8988T (cell line): ENCODE data around the gene CTSS.
"Not testable (repeated sequence)": the region's sequence is repeated elsewhere in the genome, so short reads cannot be mapped to it uniquely, and the experiment has no call there.

ENCODE experiments used
- DNase-seq: peaks from one replicate; pipeline ENCODE4 v3.0.0; 2011

CTSS gene

DNA sequence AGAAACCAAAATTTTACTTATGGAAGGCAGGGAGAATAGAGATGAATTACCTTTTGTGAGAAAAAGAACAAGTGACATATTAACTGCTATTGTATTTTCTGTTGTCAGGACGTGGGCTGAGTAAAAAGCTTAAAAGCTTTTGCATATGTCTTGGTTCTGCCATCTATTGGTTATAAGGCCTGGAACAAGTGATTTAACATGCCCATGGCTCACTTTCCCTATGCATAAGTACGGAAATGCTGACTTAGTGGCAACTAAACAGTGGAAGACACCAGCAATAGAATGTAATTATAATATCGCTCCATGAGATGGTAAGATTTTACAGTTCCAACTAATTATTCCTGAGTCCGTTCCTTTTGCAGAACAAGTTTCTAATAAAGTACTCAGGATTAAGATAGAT lies 6.7 kb upstream of the CTSS start:
- no peak for DNase-seq

DNA sequence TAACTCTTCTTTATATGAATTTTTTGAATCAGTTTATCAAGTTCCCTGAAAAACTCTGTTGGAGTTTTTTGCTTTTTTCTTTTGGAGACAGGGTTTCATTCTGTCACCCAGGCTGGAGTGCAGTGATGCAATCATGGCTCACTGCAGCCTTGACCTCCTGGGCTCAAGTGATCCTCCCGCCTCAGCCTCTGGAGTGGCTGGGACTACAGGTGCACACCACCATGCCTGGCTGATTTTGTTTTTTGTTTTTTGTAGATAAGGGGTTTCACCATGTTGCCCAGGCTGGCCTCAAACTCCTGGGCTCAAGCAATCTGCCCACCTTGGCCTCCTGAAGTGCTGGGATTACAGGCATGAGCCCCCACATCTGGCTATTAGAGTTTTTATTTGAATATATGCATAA lies 2.1 kb upstream of the CTSS start:
- not testable (repeated sequence) for DNase-seq

GRCh38 chr1:150765977-150766301 lies 361 bp upstream of the CTSS start:
- not testable (repeated sequence) for DNase-seq

- no peak for DNase-seq
Observed at GRCh38 chr1:150764617-150765101, 919 bp downstream of the CTSS start.

DNA sequence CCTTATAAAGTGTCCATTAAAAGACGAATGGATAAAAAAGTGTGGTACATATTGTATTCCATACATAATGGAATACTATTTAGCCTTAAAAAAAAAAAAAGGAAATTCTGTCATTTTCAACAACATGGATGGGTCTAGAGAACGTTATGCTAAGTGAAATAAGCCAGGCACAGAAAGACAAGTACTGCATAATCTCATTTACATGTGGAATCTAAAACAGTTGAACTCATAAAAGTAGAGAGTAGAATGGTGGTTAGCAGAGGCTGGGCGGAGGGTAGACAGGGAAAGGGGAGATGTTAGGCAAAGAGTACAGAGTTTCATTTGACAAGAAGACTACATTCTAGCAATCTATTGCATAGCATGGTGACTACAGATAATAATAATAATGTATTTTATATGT lies 2.6 kb downstream of the CTSS start:
- no peak for DNase-seq

DNA sequence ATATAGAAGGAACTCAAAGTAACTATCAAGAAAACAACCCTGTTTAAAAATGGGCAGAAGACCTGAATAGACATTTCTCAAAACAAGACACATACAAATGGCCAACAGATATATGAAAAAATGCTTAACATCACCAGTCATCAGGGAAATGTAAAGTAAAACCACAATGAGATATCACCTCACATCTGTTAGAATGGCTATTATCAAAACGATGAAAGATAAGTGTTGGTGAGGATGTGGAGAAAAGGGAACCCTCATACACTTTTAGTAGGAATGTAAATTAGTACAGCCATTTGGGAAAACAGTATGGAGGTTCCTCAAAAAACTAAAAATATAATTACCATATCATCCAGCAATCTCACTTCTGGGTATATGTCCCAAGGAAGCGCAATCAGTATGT lies 3.0 kb downstream of the CTSS start:
- no peak for DNase-seq

DNA sequence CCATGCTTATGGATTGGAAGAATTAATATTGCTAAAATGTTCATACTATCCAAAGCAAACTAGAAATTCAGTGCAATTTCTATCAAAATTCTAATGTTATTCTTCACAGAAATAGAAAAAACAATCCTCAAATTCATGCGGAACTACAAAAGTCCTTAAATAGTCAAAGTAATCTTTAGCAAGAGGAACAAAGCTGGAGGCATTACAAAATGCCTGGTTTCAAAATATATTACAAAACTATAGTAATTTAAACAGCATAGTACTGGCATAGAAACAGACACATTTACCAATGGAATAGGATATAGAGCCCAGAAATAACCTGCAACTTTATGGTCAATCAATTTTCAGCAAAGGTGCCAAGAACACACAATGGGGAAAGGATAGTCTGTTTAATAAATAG lies 3.8 kb downstream of the CTSS start:
- DNase-seq: no peak

- no peak for DNase-seq
Observed at GRCh38 chr1:150760013-150760412, 5.6 kb downstream of the CTSS start.

GRCh38 chr1:150753416-150753815 lies 12.2 kb downstream of the CTSS start:
- no peak for DNase-seq

GRCh38 chr1:150751443-150751842 lies 14.1 kb downstream of the CTSS start:
- no peak for DNase-seq

DNA sequence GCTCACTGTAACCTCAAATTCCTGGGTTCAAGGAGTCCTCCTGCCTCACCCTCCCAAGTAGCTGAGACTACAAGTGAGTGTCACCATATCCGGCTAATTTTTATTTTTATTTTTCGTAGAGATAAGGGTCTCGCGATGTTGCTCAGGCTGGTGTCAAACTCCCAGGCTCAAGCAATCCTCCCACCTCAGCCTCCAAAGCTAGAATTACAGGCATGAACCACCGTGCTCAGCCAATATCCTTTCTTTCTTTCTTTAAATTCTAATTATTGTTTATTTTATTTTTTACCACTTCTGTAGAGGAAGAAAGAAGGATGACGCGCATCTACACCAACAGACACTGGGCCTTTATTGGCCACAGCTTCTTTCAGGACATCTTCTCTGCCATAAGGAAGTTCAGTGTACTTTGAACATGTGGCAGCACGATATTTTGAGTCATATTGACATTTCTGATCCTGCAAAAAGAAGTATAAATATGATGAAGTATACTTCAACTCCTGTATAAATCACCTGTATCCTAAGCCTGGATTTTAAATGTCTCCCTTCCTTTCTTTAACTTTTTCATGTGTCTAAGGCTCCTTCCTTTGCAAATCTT lies 15.8 kb downstream of the CTSS start:
- DNase-seq: no peak

DNA sequence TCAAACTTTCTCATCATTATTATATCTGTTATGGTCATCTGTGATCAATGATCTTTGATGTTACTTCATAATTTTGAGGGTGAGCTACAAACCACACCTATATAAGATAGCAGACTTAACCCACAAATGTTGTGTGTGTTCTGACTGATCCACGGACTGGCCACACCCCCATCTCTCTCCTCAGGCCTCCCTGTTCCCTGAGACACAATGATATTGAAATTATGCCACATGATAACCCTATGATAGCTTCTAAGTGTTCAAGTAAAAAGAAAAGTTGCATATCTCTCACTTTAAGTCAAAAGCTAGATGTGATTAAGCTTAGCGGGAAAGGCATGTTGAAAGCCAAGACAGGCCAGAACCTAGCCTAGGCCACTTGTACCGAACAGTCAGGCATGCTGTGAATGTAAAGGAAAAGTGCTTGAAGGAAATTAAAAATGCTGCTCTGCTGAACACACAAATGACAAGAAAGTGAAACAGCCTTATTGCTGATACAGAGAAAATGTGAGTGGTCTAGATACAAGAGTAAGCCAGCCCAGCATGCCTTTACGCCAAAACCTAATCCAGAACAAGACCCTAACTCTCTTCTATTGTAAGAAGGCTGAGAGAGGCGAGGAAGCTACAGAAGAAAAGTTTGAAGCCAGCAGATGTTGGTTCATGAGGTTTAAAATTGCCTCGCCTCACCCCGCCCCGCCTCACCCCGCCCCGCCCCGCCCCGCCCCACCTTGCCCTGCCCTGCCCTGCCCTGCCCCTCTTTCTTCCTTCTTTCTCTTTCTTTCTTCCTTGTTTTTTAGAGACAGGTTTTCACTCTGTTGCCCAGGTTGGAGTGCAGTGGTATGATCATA lies 16.5 kb downstream of the CTSS start:
- DNase-seq: no peak

DNA sequence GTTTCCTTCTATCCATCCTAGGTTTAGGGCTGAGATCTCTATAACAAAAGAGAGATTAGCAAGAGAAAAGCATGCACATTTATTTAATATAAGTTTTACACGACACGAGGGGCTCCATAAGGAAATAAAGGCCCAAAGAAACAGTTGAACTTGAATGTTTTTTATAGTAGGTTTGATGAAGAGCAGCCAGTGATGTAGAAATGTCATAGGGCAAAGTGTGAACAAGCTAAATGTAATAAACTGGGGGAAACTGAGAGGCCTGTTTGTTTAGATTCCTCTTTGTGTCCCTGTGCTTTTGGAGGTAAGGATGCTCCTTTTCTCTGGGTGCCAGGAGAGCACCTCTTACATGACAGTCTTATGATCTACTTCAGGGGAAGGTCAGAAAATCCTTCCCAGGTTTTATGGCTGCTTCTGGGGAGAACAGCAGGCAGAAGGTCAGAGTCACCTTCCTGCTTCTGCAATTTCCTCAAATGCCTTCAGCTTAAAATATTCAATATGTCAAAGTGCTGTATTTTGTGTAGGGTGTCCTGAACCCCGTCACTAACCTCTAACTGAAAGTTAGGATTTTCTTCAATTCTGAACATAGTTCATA lies 35.4 kb downstream of the CTSS start:
- DNase-seq: no peak

- DNase-seq: no peak
Observed at GRCh38 chr1:150724336-150724735, 41.2 kb downstream of the CTSS start.

GRCh38 chr1:150720703-150721102 lies 44.9 kb downstream of the CTSS start, which contains the start of gene HORMAD1:
Gene HORMAD1, minus strand, starts transcription at chr1:150720895. Its CDS starts 1,390 bp downstream, at chr1:150719505.
- DNase-seq: no peak

DNA sequence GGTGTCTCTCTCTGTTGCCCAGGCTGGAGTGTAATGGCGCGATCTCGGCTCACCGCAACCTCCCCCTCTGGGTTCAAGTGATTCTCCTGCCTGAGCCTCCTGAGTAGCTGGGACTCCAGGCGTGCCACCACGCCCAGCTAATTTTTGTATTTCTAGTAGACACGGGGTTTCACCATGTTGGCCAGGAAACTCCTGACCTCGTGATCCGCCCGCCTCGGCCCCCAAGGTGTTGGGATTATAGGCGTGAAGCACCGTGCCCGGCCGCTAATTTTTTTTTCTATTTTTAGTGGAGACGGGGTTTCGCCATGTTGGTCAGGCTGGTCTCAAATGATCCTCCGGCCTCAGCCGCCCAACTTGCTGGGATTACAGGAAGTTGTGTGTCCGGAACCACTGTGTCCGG lies 45.5 kb downstream of the CTSS start:
- no peak for DNase-seq

DNA sequence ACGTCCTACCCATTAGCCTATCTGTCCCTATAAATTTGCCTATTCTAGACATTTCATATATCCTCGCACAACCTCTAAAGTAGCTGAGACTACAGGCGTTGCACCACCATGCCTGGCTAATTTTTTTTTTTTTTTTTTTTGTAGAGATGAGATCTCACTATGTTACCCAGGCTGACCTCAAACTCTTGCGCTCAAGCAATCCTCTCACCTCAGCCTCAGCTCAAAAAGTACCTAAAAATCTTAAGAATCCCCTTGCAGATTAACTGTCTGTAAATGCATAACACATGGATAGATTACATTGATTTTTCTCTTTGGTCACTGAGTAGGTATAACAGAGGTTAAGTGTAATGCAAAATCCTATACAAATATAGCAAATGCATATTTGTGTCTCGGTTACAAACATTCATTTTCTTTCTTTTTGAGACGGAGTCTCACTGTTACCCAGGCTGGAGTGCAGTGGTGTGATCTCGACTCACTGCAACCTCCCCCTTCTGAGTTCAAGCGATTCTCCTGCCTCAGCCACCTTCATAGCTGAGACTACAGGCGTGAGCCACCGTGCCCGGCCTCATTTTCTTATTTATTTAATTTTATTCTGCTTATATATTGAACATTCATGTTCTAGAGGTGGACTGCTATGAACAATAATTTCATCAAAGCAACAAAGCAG lies 47.2 kb downstream of the CTSS start:
- no peak for DNase-seq

GRCh38 chr1:150709031-150709430 lies 56.5 kb downstream of the CTSS start:
- not testable (repeated sequence) for DNase-seq

DNA sequence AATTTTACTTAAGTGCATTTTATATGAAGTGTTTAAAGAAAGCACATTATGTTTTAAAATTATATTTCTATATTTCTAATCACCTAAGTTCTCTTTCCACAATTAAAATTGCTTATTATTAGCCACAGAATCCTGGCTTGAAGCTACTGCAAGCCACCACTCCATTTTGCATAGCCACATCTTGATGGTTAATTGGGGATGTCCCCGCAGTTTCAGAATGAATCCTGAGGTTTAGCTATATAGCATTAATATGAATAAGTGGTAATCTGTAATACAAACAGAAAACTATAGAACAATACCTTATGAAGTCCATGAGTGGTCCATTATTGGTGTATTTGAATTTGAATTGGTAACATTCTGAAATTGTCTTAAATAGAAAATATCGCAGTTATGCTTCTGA lies 57.0 kb downstream of the CTSS start:
- DNase-seq: no peak

GRCh38 chr1:150706091-150706490 lies 59.5 kb downstream of the CTSS start:
- DNase-seq: no peak

- DNase-seq: no peak
Observed at GRCh38 chr1:150703427-150703826, 62.2 kb downstream of the CTSS start.

GRCh38 chr1:150696995-150697927 lies 68.3 kb downstream of the CTSS start, which contains the start of gene GOLPH3L:
Gene GOLPH3L, minus strand, starts transcription at chr1:150697154. Its CDS starts 2,316 bp downstream, at chr1:150694838.
- peak; percentile 26 for DNase-seq
